NCI-H2107 treated with DMSO at 0.1 percent for 48 hours (cell line): ENCODE results near the gene GLG1.
"Not testable (repeated sequence)": the region's sequence is repeated elsewhere in the genome, so short reads cannot be mapped to it uniquely, and the experiment has no call there.

Experiments used
- DNase-seq: peaks from one replicate; lab custom pipeline; 2025; ENCODE audit not compliant: unreplicated experiment; lab: John Stamatoyannopoulos, UW

GLG1 gene

DNA sequence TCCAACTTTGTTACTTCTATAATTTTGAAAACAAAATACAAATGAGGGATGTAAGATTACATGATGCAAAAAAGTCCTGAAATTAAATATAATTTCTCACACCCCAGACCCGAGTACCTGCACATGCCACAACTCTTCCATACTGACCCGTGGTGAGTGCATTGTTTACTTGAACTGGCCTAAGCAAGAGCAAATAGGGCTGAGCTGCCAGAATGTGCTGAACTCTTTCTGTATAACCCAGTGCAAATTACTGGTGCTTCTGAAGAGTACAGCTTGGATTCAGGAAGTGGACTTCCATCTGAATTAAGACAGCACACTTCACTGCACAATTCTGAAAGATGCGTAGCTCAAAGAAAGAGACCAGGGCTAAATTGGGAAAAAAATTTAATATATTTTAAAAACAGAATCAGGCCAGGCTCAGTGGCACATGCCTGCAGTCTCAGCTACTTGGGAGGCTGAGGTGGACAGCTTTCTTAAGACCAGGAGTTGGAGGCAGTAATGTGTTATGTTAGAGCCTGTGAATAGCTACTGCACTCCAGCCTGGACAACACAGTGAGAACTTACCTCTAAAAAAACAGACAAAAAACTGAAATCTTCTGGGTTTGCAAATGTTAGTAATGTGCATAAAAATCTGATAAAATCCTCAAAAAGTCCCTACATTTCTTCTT is 63.9 kb downstream of the GLG1 start:
- not testable (repeated sequence) for DNase-seq

DNA sequence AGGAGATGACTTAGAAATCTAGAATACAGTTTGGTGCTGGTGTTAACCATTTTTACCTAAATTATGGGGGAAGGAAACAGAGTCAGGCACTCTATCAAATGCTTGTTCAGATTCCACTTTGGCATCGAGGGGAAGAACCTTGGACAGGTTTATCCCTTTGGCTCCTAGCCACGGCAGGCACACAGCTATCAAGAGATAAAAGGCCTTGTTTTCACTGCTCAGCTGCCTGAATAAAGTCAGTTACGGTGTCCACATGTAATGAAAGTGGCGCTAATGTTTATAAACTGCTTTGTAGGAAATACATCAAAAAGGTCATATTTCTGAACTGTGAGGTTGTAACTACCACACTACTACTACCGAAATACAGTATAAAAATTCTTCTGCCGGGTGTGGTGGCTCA is 66.3 kb downstream of the GLG1 start:
- DNase-seq = not testable (repeated sequence)

DNA sequence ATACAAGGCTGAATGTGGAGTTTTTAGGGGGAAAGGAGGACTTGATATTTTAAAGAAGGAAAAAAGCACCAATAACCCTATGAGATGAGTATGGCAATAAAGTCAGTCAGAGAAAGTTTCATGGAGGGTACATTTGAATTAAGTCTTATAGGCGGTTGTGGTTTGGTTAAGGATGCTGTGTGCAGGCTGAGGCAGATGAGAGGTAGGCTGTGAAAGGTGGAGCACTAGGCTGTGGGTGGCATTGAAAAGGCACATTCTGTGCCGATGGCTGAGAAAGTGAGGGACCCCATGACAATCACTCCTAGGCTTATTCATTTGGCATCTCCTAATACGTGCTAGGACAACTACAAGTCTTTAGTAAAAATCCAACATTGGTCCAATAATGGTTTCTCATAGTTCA is 68.1 kb downstream of the GLG1 start:
- DNase-seq = not testable (repeated sequence)

DNA sequence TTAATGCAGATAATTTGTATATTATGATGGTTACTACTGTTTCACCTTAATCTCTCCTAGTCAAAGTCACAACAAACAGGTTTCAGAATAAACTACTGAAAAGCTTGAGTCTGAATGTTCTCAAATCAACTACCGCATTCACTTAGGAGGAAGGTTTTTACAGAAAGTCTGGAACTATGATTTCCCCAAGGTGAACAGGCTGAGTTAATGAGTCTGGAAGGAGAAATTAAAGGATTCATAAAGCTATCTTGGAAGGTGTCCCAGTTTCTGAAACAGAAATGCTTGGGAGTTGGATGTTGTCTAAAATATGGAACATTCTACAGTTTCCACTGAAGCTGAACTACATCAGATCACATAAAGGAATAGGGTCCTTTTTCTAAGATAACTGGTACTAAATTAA is 69.2 kb downstream of the GLG1 start:
- not testable (repeated sequence) for DNase-seq

DNA sequence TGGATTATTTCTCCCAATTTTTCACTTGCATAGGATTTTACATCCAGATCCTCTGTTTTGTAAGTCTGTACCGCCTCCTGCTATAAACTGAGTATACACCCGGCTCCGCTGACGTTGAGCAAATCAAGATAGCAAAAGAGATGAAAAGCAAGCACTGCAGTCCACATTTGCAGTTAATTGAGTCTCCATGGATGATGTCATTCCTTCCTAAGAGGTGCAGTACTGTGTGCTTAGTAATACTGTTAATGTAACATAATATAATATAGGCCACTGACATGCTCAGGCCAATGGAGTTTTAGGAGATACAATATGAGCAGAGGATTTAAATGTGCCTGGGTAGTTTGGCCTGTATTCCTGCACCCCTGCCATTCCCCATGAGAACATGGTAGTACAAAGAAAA is 72.3 kb downstream of the GLG1 start:
- not testable (repeated sequence) for DNase-seq

DNA sequence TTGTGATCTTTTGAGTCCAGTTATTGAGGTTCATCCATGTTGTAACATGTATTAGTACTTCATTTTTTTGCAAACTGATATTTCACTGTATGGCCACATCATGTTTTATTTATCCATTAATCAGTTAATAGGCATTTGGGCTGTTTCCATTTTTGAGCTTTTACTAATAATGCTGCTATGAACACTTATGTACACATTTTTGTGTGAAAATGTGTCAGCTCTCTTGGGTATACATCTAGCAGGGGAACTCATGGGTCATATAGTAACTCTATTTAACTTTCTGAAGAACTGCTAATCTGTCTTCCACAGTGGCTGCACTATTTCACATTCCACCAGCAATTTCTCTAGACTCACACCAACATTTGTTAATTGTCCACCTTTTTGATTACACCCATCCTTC is 82.0 kb downstream of the GLG1 start:
- no peak for DNase-seq

DNA sequence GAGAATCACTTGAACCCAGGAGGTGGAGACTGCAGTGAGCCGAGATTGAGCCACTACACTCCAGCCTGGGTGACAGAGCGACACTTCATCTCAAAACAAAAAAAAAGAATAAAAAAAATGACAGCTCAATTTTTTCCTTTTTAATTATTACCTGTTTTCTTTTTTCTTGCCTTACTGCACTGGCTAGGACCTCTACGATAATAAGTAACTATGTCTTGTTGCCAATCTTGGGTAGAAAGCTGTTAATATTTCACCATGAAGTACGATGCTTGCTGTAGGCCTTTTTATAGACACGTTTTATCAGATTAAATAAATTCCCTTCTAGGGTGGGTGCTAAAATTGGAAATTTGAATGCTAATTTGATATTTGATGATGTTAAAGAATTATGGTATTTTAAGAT is 82.8 kb downstream of the GLG1 start:
- DNase-seq = no peak

DNA sequence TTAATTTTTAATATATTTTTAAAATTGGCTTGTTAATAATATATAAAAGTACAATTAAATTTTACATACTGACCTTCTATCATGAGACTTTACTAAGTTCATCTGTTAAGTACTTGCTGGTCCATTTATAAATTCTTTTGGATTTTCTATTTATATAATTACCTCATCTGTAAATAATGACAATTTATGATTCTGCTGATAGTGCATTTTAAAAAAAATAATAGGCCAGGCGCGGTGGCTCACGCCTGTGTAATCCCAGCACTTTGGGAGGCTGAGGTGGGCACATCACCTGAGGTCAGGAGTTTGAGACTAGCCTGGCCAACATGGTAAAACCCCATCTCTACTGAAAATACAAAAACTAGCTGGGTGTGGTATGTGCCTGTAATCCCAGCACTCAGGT is 83.2 kb downstream of the GLG1 start:
- DNase-seq = not testable (repeated sequence)

DNA sequence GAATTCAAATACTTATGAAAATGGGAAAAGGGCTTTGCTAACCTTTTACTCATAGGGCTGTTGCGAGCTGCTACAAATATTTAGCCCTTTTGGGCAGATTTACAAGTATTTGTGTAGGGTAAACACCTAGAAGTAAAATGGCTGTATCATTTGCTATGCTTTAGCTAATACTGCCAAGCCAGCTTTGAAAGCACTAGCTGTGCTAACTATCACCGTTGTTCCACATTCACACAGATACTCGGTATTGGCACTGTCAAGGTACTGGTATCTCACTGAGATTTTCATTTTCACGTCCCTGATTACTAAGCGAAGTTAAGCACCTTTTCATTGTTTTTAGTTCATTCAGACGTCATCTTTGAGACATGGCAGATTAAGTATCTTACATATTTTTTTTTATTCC is 84.8 kb downstream of the GLG1 start:
- no peak for DNase-seq

DNA sequence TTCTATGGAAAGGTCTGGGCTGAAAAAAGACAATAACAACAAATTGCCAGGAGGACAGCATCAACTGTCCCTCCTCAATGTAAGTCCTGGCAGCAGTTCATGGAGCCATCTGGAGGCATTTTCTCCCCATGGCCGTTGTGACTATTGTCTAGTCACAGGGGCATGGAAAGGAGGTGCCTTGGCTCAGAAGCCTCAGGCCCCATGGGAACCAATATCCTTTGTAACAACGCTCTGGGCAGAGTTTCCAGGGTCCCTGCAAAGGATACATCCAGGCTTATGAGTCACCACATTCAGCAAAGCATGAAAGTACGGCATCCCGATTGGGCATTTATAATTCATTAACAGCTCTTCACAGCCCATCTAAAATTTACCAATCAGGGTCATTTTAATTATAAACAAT is 85.2 kb downstream of the GLG1 start:
- DNase-seq = no peak

DNA sequence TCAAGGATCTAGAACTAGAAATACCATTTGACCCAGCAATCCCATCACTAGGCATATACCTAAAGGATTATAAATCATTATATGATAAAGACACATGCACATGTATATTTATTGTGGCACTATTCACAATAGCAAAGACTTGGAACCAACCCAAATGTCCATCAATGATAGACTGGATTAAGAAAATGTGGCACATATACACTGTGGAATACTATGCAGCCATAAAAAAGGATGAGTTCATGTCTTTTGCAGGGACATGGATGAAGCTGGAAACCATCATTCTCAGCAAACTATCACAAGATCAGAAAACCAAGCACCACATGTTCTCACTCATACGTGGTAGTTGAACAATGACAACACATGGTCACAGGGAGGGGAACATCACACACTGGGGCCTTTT is 88.0 kb downstream of the GLG1 start:
- not testable (repeated sequence) for DNase-seq

DNA sequence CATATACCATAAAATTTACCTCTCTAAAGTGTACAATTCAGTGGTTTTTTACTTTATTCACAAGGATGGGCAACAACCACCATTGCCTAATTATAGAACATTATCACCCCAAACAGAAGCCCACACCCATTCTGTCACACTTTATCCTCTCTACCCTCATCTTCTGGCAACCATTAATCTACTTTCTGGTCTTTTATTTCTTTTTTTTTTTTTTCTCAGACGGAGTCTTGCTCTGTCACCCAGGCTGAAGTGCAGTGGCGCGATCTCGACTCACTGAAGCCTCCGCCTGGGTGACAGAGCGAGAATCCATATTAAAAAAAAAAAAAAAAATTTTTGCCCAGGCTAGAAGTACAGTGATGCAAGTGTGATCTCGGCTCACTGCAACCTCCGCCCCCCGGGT is 95.0 kb downstream of the GLG1 start:
- no peak for DNase-seq

DNA sequence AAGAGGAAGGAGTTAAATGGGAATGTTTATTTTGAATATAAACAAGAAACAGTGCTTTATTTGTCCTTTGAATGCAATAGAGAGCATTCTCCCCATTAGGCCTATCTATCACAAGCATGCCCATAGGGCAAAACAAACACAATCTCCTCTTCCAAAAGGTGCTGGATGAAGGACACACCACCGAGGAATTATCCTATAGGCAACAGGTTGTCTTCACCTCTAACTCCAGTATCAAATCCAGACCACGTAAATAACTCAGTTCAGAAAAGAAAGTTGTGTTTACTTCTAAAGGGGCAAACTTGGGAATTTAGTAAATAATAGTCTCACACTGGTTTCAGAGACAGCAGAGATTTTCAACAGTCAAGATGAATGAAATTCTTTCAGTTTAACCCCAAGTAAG is 101.9 kb downstream of the GLG1 start:
- DNase-seq = no peak

DNA sequence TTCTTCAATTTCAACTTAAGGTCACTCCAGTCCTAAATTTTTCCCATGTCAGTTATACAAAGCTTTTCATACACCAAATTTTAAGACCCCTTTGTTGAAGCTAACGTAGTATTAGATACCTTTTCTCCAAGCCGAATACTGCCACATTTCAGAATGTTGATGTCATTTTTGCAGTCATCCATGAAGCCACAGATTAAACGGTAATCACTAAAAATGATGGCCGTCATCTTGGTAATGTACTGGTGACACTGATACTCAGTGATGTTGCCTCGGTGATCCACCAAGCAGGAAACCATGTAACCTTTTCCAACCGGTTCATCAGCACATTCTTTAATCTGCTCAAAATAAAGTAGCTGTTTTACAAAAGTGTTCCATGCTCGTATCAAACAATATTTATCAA is 103.5 kb downstream of the GLG1 start:
- no peak for DNase-seq

DNA sequence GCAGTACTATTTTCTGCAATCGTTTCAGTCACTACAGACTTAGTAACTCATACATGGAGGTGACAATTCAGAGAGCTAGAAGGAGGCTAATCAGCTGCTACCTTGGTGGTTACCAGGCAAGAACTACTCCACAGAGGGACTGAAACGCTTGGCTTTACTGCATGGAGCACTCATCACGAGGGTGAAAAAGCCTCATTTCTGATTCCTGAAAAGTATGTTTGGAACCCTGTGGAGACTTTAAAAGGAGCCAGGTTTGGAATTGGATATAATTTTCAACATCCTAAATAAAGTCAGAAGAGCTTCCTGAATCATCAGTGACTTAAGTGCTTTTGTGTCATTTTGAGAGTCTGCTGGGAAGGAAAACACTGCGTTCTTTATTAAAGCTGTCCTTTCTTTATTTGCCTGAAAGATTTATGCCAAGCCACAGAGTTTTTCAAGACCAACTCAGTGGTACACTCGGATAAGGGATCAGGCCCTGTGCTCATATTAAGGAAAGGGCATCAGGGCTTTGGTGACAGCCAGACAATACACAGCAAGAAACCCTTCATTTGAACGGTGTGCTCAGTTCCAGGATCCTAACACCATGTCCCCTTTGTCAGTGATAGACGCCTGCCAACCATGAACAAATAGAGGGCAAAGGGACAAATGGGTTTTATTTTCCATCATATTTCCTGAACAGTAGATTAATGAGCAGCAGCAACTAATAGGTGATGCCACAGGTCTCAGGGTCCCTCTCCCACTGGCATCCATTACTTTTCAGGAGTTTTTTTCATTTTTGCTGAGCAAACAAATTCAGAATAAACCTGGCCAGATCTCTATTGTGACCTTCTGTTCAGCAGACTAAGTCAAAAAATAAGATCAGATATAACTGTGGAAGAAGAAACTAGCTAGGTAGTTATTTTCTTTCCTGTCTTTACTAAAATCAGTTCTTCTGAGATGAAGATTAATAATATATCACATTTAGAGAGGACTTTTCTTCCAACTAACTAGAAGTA is 105.1 kb downstream of the GLG1 start:
- peak; percentile 47 for DNase-seq

DNA sequence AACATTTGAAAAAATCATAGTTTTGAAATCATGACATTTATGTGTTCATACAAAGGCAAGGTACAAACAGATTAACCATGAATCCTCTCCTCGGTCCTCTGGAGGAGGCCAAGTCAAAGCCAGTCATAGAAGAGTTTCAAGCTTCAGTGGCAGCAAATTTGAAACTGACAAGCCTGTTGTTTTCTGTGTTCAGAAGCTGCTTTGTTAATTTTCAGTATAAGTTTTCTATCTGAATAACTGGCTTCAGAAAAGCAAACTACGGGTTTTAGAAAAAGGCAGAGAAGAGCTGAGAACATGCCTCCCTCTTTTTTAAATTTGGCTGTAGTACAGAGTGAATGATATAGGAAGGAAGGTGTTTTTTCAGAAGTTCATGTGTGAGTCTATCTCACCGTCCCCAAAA is 106.0 kb downstream of the GLG1 start:
- DNase-seq = no peak

DNA sequence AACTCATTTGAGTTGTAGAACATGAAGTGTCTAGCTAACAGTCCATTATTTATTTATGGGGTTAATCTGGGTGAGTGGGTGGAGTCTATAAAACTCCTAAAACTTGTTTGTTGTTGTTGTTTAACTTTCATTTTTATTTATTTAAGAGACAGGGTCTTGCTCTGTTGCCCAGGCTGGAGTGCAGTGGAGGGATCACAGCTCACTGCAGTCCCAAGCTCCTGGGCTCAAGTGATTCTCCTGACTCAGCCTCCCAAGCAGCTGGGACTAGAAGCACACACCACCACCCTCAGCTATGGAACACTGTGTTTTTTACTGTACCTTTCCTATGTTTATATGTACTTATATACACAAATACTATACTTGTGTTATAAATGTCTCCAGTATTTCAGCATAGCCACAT is 107.8 kb downstream of the GLG1 start:
- DNase-seq = no peak

DNA sequence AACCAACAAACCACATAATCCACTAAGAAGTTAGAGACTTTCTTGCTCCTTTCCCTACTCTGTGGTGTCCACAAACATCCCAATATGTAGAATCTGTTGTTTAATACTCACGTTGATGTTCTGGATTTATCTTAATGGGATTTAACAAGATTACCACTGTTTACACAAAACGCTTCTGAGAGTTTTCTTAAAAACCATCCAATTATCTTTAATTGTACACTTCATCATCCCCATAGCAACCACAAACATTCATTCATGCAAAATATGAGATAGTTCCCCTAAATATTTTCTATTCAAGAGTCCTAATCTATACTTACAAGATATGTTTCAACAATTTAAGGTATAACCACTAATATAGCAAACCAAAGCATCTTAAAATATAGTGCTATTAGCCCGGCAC is 109.2 kb downstream of the GLG1 start:
- no peak for DNase-seq

DNA sequence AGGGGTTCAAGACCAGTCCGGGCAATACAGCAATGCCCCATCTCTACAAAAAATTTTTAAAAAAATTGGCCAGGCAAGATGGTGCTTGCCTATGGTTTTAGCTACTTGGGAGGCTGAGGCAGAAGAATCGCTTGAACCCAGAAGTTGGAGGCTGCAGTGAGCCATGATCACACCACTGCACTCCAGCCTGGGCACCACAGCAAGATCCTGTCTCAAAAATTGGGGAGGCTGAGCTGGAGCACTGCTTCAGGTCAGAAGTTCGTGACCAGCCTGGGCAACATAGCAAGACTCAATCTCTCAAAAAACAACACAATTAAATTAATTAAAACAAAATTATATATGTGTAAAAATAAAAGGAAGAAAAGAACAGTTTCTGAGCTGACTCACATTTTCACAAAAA is 110.9 kb downstream of the GLG1 start:
- DNase-seq = no peak

DNA sequence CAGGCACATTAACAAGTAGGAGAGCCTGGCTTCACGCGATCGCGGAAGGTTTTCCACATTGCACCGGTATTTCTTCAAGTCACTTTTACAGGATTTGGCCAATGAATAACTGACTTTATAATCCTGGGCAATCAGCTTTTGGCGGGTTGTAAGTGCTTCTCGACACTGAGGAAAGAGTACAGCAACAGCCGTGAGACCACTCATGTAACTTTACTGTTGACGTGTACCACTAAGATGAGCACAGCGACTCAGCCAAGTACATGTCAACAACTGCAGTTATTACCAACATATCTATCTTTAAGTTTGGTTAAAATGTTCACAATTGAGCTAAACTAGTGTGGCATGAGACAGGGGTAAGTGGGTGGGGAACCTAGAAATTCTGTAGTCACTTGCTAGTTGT is 113.9 kb downstream of the GLG1 start:
- DNase-seq = no peak

DNA sequence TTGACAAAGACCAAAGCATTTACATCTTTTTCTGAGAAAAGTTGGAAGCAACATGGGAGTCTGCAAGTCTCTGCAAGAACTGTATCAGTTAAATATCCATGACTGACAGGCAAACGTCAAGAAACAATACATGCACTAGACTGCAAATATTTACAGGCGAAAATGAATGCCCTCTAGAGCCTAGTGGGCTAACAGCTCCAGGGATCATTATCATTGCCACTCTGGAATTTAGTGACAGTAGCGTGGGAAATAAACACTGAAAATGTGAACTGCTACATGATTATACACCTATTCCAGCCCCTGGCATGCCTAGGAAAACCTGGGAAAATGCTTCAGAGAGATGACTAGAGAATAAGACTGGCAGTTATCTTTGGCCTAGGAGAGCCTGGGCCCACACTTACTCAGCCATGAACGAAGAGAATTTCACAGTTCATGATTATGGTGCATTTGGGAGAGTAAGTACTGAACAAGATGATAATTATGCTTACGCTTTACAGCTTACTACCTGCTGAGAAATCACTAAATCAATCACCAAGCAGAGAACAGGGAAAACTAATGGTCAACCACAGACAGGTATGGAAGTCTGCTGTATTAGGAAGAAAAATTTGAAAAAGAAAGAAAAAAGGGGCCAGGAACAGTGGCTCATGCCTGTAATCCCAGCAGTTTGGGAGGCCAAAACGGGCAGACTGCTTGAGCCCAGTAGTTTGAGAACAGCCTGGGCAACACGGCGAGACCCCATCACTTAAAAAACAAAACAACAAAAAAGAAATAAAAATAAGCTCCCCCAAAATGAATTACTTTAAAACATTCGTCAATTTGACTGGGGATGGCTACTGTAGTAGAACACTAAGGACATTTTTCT is 119.0 kb downstream of the GLG1 start:
- DNase-seq = no peak
